ENCODE results near the gene NSD1.

DNA sequence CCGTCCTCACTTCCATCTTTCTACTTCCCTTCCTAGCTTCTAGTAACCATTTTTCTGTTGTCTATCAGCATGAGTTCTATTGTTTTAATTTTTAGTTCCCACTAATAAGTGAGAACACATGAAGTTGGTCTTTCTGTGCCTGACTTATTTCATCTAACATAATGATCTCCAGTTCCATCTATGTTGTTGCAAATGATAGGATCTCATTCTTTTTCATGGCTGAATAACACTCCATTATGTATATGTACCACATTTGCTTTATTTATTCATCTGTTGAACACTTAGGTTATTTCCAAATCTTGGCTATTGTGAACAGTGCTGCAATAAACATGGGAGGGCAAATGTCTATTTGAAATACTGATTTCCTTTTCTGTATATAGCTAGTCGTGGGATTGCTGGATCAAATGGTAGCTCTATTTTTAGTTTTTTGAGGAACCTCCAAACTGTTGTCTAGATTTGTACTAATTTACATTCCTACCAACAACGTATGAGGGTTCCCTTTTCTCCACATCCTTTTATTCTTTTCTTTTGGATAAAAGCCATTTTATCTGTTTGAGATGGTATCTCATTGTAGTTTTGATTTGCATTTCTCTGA lies 50.3 kb downstream of the NSD1 start:
- TF ChIP-seq, protein P1, sequence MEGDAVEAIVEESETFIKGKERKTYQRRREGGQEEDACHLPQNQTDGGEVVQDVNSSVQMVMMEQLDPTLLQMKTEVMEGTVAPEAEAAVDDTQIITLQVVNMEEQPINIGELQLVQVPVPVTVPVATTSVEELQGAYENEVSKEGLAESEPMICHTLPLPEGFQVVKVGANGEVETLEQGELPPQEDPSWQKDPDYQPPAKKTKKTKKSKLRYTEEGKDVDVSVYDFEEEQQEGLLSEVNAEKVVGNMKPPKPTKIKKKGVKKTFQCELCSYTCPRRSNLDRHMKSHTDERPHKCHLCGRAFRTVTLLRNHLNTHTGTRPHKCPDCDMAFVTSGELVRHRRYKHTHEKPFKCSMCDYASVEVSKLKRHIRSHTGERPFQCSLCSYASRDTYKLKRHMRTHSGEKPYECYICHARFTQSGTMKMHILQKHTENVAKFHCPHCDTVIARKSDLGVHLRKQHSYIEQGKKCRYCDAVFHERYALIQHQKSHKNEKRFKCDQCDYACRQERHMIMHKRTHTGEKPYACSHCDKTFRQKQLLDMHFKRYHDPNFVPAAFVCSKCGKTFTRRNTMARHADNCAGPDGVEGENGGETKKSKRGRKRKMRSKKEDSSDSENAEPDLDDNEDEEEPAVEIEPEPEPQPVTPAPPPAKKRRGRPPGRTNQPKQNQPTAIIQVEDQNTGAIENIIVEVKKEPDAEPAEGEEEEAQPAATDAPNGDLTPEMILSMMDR (IDR thresholded peaks at IDR 0.05): no peak
- TF ChIP-seq POLR2A (IDR thresholded peaks at IDR 0.05): no peak
